NK-92 (cell line): ENCODE data around the gene RAB40AL.

Source experiments
- DNase-seq: peaks from one replicate; lab custom pipeline; 2025; ENCODE audit not compliant: unreplicated experiment; lab: John Stamatoyannopoulos, UW

RAB40AL gene

DNA sequence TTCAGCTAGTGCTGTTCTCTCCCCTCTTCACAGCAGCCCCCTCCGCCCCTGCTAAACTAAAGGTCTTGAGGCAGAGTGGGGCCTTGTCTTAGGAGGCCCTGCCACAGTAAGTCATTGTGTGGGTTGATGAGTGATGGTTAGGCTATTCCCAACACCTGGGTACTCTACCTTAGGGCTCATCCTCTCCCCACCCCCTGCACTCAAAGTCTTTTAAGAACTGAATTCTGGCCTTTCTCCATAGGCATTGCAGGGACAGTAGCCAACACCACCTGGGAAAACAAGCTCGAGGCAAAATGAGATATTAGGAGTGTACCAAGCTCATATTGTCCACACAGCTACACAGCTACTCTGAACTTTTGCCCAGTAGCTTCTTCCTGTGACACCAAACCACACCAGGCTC lies 42.5 kb downstream of the RAB40AL start:
- DNase-seq = no peak

- DNase-seq = no peak
Observed at GRCh38 chrX:102983205-102983604, 46.1 kb downstream of the RAB40AL start.

DNA sequence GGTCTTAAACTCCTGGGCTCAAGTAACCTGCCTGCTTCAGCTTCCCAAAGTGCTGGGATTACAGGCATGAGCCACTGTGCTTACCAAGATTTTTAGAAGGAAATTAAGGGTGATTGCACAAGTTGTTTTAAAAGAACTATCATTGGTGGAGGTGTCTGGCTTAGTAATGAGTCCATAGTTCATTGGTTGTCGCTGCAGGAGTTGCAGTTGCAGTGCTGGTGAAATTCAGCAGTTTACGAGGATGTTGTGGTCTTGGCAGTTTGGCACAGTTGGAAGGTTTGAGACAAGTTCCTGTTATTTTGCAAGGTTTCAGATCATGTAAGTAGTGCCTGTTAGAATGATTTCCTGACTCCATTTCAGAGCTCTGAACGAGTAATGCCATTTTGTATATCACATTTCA lies 48.1 kb downstream of the RAB40AL start:
- DNase-seq = no peak
